ENCODE data around the gene SLC25A42.
"Not testable (repeated sequence)": the region's sequence is repeated elsewhere in the genome, so short reads cannot be mapped to it uniquely, and the experiment has no call there.

SLC25A42 gene

DNA sequence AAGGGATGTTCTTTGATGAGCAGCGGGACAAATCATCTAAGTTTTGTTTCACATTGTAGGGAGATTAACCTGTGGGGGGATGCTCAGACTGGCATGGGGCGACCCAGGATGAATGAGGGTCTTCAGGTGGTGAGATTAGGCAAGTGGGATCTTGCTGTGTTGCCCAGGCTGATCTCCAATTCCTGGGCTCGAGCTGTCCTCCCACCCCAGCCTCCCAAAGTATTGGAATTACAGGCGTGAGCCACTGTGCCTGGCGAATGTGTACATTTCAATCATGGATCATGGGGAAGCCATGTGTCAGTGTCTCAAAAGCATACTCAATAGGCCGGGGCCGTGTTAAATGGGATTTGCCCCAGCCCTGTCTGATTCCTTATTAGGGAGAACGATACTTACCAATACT lies 8.1 kb downstream of the SLC25A42 start:
- no peak for DNase-seq

DNA sequence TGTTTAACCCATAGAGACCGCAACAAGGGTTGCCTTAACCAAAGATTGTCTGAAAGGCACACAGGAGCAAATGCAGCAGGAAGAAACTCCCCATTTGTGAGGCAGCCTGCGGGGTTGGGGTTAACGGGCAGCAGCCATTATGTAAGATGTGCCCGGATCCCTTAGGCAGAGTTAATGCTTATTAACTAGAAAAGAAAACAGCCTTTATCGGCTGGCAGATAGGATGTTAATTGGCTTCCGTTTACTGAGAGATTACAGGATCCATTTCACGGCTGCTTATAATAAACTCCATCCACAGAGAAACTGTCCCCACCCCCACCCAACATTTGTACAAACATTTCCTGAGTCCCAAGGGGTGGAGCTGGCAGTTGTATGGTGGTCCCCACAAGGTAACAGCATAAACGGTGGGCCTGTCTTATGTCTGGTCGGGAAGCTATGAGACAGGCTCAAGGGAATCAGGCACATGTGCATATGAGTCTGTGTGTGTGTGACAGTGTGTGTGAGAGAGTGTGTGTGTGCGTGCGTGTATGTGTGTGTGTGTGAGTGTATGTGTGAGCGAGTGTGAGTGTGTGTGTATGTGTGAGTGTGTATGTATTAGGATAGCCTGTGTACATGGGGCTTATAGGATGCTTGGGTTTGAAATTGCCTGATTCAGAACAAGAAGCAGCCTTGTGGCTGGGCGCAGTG lies 10.5 kb downstream of the SLC25A42 start:
- DNase-seq = no peak

DNA sequence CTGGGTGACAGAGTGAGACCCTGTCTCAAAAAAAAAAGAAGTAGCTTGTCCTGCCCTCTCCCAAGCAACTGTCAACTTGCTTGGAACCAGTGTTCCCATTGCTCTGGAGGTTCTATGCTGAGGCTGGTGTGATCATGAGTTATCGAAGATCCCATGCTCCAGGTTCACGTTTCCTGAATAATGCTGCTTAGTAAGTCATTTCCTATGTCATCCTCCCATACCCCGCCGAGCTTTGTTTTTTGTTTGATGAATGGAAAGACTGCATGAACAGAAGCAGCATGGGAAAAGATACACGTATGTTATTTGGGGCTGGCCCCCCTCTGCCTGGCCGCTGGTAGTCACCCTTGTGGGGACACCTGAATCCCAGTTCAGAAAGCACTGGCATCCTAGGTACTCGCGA lies 11.3 kb downstream of the SLC25A42 start:
- DNase-seq = no peak

DNA sequence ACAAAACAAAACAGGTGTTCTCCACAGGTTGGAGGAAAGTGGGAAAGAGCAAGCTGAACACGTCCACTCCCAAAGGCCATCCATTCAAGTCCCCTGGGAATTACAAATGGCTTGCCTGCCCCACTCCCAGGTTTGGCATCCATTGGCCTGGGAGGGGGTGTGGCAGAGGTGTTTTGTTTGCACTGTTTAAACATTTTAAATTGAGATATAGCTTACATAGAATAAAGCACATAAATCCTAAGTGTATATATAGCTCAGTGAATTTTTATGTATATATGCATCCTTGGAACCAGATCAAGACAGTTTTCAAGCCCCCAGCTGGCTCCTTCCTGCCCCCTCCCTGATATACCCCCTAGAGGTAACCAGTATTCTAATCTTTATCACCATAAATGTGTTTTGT lies 12.7 kb downstream of the SLC25A42 start:
- DNase-seq = no peak

DNA sequence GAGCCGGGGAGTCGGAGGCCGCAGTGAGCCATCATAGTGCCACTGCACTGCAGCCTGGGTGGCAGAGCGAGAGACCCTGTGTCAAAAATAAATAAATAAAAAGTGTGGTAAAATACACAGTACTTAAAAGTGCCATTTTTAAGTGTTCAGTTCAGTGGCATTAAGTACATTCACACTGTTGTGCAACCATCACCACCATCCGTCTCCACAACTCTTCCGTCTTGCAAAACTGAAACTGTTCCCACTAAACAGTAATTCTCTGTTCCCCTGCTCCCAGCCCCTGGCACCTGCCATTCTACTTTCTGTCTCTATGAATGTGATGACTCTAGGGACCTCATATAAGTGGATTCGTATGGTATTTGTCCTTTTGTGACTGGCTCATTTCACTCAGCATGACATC lies 13.3 kb downstream of the SLC25A42 start:
- DNase-seq = no peak

DNA sequence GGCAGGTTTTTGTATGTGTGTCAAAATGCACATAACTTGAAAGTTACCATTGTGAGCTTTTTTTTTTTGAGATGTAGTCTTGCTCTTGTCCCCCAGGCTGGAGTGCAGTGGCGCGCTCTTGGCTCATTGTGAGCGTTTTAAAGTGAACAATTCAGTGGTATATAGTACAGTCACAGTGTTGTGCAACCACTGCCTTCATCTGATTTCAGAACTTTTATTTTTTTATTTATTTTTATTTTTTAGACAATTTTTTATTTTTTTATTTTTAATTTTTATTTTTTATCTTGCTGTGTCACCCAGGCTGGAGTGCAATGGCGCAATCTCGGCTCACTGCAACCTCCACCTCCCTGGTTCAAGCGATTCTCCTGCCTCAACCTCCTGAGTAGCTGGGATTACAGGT lies 15.0 kb downstream of the SLC25A42 start:
- DNase-seq = no peak

DNA sequence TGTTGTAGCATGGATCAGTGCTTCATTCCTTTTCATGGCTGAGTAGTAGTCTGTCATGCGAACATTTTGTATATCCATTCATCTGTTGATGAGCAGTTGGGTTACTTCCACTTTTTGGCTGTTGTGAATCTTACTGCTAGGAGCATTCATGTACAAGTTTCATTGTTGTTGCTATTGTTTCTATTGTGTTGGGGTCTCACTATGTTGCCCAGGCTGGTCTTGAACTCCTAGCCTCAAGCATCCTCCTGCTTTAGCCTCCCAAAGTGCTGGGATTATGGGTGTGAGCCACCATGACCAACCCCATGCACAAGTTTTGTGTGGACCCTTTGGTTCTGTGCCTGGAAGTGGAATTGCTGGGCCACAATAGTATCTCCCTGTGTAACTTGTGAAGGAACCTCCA lies 15.8 kb downstream of the SLC25A42 start:
- DNase-seq = no peak

DNA sequence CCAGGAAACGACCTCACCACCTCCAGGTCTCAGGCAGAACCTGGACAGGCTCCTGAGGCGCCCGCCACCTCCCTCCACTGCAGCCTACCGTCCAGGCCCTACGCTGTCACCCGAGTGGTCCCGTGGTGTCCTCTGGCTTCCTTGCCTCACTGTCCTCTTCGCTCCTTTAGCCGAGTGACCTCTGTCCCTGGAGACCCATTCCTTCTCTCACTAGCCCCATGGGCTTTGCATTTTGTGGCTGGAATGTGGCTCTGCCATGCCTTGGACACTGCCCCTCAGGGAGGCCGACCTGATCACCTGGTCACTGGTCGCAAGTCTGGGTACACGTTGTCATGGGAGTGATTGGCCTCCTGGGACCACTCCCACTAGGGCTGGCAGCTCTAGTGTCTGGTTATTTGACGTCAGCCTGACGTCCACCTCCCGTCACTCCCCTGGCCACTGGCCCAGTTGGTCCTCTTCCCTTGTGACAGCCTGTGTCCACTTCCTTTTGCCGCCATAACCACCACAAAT lies 17.9 kb downstream of the SLC25A42 start:
- no peak for DNase-seq

DNA sequence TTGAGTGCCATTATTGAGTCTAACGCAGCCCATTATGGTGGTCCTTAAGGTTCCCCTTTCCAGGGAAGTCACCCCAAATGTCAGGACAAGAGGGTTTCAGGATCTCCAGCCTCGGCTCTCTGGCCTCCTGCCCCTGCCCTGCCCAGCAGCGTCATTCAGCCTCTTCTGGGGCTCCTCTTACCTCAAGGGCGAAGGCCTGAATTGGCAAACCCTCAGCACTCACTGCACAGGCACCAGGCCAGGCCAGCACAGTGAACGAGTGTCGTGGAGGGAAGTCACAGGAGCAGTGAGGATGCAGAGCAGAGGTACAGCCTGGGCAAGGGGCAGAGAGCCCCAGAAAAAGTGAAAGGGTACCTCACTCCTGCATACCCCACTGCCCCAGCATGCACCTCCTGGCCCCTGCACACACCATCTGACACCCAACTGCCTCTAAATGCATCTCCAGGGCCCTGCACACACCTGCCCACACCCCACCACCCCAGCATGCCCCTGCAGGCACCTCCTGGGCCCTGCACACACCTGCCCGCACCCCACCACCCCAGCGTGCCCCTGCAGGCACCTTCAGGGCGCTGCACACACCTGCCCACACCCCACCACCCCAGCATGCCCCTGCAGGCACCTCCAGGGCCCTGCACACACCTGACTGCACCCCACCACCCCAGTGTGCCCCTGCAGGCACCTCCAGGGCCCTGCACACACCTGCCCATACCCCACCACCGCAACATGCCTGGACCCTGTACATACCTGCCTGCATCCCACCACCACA lies 19.8 kb downstream of the SLC25A42 start:
- DNase-seq = no peak

DNA sequence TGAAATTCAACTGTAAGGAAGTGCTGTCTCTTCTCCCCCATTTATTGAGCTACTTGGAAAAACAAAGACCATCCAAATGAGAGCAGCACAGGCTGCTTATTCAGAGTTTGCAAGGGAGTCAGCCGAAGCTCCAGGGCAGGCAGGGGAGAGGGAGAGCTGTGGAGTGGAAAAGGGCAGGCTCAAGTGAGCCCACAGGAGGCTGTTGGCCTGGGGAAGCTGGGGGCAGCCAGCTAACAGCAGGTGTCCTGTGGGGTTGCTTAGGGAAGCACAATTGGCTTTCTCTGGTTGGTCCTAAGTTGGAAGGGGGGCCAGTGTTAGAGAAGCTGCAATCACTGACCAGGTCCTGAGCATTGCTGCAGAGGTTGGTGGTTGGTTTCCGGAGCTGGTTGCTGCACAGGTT lies 23.9 kb downstream of the SLC25A42 start:
- DNase-seq = no peak

DNA sequence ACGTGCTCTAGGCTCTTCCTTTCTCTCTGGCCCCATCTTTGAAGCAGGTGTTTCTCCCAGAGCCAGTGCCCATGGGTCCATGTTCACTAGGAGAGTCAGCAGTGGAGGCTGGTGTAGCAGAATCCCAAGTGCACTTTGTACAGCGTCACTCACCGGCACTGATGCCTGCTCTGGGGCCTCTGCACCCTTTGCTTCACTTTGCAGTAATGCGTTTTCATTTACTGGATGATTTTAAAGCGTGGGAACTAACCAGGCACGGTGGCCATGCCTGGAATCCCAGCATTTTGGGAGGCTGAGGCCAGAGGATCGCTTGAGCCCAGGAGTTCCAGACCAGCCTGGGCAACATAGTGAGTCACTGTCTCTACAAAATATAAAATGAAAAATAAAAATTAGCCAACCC lies 30.7 kb downstream of the SLC25A42 start:
- DNase-seq = no peak

DNA sequence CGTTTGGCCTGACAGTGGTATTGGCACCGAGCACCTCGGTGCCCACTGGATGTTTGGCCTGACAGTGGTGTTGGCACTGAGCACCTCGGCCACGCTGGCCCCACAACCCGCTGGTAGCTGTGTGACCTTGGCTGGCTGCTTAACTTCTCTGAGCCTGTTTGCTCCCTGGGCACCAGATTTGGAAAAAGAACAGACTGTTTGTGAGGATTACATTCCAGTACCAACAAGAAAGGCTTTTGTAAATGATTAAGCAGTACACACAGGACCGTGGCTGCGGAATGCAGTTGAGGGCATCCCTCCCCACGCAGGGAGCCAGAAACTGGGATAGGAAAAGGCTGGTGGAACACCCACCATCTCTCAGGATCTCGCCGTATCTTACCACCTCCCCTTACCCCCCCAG lies 31.9 kb downstream of the SLC25A42 start:
- DNase-seq = no peak

DNA sequence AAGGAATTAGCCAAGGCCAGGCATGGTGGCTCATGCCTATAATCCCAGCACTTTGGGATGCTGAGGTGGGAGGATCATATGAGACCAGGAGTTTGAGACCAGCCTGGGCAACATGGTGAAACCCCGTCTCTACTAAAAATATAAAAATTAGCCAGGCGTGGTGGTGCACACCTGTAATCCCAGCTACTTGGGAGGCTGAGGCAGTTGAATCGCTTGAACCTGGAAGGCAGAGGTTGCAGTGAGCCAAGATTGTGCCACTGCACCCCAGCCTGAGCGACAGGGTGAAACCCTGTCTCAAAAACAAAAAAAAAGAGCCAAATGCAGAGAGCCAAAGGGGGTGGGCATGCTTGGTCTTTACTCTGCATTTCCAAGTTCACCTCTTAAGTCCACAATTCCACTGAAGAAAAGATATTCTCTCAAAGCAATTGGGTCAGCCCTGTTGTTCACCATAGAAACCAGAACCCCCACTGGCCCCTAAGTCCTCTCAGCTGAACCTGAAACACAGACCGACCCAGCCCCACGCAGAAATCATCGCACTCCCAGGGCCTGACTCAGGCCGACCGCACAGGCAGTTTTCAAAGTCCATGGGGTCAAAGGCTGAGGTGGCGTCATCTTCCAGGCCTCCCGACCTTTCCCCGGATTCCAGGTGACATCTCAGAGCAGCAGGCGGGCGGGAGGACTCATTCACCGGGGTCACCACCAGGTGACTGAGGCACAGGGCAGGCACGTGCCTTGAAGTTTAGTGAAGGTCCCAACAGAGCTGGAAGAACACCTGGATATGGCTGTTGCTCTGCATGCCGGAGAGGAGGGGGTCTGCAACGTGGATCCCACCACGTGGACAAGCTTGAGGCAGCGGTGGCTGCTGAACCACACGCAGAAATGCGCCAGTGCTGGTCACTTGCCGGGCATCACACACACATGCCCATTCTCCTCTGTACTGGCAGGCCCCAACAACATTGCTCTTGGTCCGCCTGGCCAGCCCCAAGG lies 33.1 kb downstream of the SLC25A42 start:
- DNase-seq = no peak

DNA sequence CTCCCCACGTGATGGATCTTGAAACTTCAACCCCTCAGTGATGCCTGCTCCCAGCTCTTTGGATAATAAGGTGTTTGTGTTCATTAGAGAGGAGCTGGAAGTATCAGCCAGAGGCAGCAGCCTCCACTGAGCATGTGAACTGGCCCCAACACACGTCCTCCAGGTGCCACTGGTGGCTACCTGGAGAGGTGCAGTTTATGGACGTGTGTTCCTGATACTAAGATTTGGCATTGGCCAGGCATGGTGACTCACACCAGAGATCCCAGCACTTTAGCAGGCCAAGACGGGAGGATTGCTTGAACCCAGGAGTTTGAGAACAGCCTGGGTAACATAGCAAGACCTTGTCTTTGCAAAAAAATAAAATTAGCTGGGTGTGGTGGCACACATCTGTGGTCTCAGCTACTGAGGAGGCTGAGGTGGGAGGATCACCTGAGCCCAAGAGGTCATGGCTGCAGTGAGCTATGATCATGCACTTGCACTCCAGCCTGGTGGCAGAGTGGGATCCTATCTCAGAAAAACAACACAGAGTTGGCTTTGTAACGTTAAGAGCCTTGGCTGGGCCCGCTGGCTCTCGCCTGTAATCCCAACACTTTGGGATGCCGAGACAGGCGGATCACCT lies 34.4 kb downstream of the SLC25A42 start:
- DNase-seq = no peak

DNA sequence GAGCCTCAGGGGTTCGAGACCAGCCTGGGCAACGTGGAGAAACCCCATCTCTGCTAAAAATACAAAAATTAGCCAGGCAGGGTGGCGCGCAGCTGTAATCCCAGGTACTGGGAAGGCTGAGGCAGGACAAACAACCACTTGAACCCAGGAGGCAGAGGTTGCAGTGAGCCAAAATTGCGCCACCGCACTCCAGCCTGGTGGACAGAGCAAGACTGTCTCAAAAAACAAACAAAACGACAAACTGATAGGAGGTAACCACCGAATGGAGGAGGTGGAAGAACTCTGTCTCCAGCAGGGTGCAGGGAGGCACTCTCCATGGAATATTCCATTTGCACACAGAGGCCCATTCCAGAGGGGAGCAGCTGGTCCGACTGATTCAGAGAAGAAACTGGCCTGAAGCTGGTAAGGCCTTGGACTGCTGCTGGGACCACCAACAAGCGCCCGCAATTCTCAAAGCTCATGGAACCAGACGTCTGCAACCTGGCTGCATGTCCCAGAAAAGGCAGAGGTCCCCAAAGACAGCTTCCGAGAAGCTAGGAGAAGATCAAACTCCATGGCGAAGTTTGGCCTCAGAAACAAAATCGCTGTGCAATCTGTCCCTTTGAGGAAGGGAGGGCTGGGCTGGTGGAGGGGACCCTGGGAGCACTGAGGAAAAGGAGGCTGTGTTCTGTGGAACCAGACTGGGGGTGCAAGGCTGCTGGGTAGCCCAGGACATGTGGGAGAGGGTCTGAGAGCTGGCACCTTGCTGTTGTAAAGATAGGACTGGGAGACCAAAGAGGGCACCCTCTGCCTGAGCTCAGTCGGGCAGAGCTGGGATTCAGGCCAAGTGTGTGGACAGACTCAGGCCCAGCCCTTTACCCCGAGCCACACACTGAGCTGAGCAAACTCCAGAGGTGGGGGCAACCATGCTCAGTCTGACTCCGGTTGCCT lies 35.2 kb downstream of the SLC25A42 start:
- no peak for DNase-seq

DNA sequence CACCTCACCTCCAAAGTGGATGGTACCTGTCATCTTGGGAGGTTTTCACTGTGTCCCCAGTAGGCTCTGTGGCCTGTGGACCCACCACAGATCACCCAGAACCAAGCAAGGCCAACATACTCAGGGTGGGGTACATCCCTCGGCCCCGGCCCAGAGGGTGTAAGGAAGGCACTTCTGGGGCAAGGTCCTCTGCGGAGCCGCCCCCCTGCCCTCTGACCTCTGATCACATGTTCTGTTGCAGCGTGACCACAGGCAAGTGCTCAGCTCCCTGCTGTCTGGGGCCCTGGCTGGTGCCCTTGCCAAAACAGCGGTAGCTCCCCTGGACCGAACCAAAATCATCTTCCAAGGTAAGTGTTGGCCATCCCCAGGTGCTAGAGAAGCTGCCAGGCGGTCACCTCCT lies 37.7 kb downstream of the SLC25A42 start:
- no peak for DNase-seq

DNA sequence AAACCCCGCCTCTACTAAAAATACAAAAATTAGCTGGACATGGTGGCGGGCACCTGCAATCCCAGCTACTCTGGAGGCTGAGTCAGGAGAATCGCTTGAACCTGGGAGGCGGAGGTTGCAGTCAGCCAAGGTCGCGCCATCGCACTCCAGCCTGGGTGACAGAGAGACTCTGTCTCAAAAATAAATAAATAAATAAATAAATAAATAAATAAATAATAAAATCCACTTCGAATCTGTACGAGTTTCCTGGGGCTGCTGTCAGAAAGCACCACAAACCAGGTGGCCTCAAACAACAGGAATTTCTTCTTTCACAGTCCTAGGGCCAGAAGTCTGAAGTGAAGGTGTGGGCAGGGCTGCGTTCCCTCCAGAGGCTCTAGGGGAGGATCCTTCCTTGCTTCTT lies 38.8 kb downstream of the SLC25A42 start:
- not testable (repeated sequence) for DNase-seq

DNA sequence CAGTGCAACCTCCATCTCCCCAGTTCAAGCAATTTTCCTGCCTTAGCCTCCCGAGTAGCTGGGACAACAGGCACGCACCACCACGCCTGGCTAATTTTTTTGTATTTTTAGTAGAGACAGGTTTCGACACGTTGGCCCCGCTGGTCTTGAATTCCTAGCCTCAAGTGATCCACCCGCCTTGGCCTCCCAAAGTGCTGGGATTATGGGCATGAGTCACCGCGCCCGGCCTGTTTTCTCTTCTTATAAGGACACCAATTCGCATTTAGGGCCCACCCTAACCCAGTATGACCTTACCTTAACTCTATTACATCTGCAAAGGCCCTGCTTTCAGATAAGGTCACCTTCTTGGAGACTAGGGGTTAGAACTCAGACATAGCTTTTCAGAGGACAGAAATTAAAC lies 39.4 kb downstream of the SLC25A42 start:
- no peak for DNase-seq

DNA sequence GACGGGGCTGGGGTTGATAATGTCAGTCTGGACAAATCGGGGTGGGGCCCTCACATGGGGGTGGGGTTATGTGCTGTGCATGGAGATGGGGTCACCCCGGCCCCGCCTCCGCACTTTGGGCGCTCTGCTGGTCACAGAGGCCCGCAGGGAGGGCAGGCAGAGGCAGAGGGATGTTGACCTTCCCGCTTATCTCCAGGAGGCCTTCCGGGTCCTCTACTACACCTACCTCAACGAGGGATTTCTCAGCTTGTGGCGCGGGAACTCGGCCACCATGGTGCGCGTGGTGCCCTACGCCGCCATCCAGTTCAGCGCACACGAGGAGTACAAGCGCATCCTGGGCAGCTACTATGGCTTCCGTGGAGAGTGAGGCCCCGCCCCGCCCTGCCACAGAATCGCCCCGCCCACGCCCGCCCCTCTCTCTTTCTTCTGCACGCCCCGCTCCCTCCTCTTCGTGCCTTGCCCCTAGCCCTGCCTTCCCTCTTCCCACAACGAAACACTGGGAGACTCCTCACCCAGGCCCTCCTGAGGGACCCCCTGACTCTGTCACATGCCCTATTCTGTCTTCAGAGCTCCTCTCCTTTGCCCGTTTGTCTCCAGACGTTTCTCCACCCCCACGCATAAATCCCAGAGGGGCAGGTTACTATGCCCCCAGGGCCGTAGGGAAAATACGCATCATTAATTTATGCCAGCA lies 41.7 kb downstream of the SLC25A42 start:
- no peak for DNase-seq

DNA sequence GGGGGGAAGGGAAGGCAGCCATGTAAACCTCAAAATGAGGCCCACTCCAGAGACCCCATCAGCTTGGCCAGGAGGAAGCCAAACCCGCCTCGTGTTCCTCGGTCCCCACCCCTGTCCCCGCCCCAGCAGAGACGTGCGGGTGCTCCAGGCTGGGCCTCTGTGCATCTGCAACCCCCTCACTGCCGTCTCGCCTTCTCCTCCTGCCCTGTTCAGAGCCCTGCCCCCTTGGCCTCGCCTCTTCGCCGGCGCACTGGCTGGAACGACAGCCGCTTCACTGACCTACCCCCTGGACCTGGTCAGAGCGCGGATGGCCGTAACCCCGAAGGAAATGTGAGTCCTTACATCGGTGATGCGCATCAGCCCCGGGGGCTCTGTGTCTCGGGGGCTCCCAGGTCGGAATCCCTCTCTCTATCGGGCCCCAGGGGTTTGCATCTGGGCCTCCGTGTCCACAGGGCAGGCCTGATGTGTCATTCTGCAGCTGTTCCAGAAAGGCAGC lies 42.3 kb downstream of the SLC25A42 start:
- no peak for DNase-seq

DNA sequence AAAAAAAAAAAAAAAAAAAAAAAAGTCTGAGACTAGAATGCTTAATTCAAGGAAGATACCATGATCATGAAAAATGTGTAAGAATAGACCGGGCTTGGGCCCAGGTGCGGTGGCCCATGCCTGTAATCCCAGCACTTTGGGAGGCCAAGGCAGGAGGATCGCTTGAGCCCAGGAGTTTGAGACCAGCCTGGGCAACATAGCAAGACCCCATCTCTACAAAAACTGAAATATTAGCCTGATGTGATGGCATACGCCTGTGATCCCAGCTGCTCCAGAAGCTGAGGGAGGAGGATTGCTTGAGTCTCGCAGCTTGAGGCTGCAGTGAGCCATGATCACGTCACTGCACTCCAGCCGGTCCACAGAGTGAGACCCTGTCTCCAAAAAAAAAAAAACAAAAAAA lies 43.1 kb downstream of the SLC25A42 start:
- not testable (repeated sequence) for DNase-seq
